Spinal cord (tissue), 10 donors: Measurements from ENCODE around the gene SEMA4F. TPM values are rescaled to one million over a fixed set of nuclear protein-coding genes. Genes with fewer than 3 reads are reported as not detected.
A peak's percentile ranks its signal among the peaks of the same experiment; 100 is the strongest.

Experiments used
- DNase-seq, 6 donors: peaks; one replicate each; pipeline versions ENCODE4 v3.0.0 to v3.0.0-alpha.2; 2013 to 2015; ENCODE audit warnings: low spot score in 6 of 6, low read depth in 4 of 6
- H3K27ac ChIP-seq: one replicate; pipeline ENCODE4 v1.5.1; 2013; ENCODE audit warnings: low read depth, low read length, control low read depth
- H3K27me3 ChIP-seq: one replicate; pipeline ENCODE4 v1.6.1; 2013; ENCODE audit warnings: low read length; ENCODE audit not compliant: control insufficient read depth, insufficient read depth
- H3K36me3 ChIP-seq: one replicate; pipeline ENCODE4 v1.6.1; 2013; ENCODE audit warnings: low read length; ENCODE audit not compliant: control insufficient read depth, insufficient read depth
- H3K4me1 ChIP-seq: one replicate; pipeline ENCODE4 v1.6.1; 2013; ENCODE audit warnings: low read length; ENCODE audit not compliant: control insufficient read depth, insufficient read depth
- H3K4me3 ChIP-seq: one replicate; pipeline ENCODE4 v1.5.1; 2013; ENCODE audit warnings: low read depth, low read length, control low read depth
- H3K9me3 ChIP-seq: one replicate; pipeline ENCODE4 v1.6.1; 2013; ENCODE audit warnings: low read length; ENCODE audit not compliant: control insufficient read depth, insufficient read depth
- WGBS: methylation state at CpG from one replicate; pipeline ENCODE4 v1.1.5; 2013; ENCODE audit warnings: missing lambda C conversion rate; ENCODE audit not compliant: insufficient coverage; 5-methylcytosine and 5-hydroxymethylcytosine counted together
- polyA plus RNA-seq, 2 donors: library from polyadenylated mRNA; unstranded; fragments of 120-200 nt; gene quantifications; one replicate each; pipeline ENCODE4 v1.2.1, GENCODE V29; 2013; ENCODE audit not compliant: insufficient read length in 2 of 2
- total RNA-seq, 2 donors: library from RNA; depleted of rRNA in 1 of 2; stranded (reverse); fragments of 120-200 nt in 1 of 2; fragments of >200 nt in 1 of 2; gene quantifications; one replicate each; pipeline versions ENCODE4 v1.2.3 to v1.2.4, GENCODE V29; 2013 to 2014
- donor health status: healthy.

Gene SEMA4F
- total and polyA plus RNA-seq, 4 donors = 7.3 to 27.6 (median 20.1) TPM

DNA sequence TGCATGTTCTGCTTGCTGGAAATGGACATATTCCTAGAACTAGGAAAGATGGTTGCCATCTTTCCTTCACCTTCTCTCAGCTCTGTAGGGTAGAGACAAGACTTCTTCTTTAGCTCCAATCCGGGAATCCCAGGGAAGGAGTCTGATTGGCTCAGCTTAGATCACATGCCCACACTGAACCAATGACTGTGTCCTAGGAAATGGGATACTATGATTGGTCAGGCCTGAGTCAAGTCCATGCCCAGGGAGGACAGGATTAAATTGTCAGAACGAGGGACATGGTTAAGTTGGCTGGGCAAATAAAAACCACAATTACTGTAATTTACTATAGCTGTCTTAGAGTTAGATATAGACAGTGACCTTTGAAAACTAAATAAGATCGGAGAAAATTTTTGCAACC lies 31.4 kb downstream of the SEMA4F start:
- H3K27ac ChIP-seq = no peak overlapping the region
- no peak overlapping the region for H3K4me3 ChIP-seq
- no peak for DNase-seq
- no peaks in the 10 kb centered on the region for H3K9me3 ChIP-seq
- no peaks in the 10 kb centered on the region for H3K27me3 ChIP-seq
- peaks cover under 1% of the 10 kb centered on the region for H3K36me3 ChIP-seq
- WGBS = no CpG with 5 or more reads among the region's 3 CpGs
- H3K4me1 ChIP-seq = no peaks in the 10 kb centered on the region

DNA sequence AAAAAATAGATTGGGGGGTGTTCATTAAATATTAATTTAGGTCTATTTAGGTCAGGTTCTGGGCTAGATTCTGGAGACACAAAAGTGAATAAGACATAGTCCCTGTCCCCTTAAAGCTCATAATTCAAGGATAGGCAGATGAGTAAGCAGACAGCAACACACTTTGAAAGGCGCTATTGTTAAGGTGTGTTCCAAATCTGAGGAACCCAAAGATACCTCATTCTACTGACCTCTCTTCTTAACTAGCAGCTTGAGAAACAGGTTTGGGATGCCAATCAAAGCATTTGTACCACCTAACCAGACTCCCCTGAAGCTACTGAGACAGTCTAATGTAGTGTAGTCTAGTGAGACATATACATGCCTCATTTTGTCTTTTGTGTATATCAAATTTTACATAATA lies 34.8 kb downstream of the SEMA4F start:
- Histone ChIP-seq H3K36me3 (no peaks in the 10 kb centered on the region), H3K4me3 (no peak overlapping the region), H3K4me1 (no peaks in the 10 kb centered on the region), H3K27ac (no peak overlapping the region), H3K9me3 (no peaks in the 10 kb centered on the region), H3K27me3 (no peaks in the 10 kb centered on the region)
- no CpG with 5 or more reads among the region's 1 CpG for WGBS
- DNase-seq = no peak

DNA sequence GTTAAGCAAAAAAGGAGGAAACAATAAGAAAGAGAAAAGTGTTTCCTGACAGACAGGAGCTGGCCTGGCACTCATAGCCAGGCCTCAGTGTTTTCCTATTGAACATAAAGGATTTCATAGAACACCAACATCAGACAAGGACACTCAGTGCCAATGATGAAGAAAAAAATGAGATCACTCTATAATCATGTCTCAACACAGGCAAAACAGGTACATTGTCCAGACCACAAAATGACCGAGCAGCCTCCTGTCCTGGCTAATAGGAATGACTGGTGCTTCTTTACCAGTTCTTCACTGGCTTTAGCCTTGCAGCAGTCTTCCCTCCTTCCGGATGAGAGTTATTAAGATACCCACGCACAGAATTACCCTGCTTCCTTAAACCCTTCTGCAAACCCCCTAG lies 35.6 kb downstream of the SEMA4F start:
- no peak overlapping the region for H3K4me3 ChIP-seq
- H3K4me1 ChIP-seq = no peaks in the 10 kb centered on the region
- H3K36me3 ChIP-seq = no peaks in the 10 kb centered on the region
- WGBS = 76% methylated on average over 3 of the region's 3 CpGs
- no peaks in the 10 kb centered on the region for H3K27me3 ChIP-seq
- DNase-seq = no peak
- no peak overlapping the region for H3K27ac ChIP-seq
- no peaks in the 10 kb centered on the region for H3K9me3 ChIP-seq

DNA sequence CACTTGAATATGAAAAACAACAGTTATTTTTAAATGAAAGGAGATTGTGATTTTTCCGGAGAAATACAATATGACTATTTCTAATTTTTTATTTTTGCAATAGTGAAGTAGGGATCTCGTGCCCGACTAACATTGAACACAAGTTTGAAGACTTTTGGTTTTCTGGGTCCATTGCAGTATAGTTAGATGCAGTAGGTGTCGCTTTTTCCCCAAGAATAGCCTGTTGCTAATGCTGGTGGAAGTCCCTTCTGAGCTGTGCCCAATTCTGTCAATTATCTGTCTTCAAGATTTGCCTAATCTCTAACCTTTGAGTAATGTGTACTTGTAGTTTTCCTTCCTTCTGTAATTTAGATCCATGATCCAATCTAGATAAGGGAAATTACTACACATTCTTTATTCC lies 36.5 kb downstream of the SEMA4F start:
- Histone ChIP-seq H3K27me3 (no peaks in the 10 kb centered on the region), H3K27ac (no peak overlapping the region), H3K36me3 (no peaks in the 10 kb centered on the region), H3K9me3 (no peaks in the 10 kb centered on the region), H3K4me1 (no peaks in the 10 kb centered on the region), H3K4me3 (no peak overlapping the region)
- 0% methylated on average over 3 of the region's 4 CpGs for WGBS
- DNase-seq = peak; percentile 29 to 92 (median 46)

DNA sequence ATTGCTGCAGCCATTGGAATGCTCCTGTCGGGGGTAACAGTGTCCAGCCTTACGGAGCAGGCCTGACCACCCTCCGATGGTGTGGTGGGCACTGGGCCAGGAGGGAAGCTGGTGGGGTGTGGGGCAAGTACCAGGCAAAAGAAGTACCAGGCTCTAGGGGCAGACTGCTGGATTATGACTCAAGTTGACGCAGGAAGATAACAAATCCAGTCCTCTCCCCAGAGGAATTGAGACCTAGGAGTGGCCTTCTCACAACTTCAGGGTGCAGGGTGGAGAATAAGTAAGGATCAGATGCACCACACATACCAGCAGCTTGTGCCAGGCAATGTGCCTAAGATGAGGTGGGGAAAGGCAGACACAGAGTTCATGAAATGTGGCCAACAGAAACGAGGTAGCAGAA lies 37.9 kb downstream of the SEMA4F start:
- no peak for DNase-seq
- 84% methylated on average over 4 of the region's 5 CpGs for WGBS
- Histone ChIP-seq H3K4me1 (no peaks in the 10 kb centered on the region), H3K4me3 (no peak overlapping the region), H3K9me3 (no peaks in the 10 kb centered on the region), H3K27me3 (no peaks in the 10 kb centered on the region), H3K27ac (no peak overlapping the region), H3K36me3 (no peaks in the 10 kb centered on the region)

DNA sequence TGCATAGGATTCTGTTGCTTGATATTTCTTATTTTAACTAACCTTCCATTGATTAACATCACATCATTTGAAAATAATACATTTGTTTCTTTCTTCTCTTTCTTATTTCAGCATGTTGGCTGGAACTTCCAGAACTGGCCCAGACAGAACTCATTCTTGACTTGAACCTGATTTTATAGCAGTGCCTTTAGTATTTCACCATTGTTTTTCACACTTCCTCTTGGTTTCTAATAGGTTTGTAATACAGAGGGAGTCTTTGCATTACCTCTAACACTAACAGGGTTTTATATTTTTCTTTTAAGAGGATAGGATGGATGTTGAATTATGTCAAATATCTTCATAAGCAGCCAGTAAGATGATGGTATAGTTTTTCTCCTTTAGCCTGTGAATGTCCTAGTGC lies 39.2 kb downstream of the SEMA4F start:
- H3K27me3 ChIP-seq = no peaks in the 10 kb centered on the region
- no peaks in the 10 kb centered on the region for H3K36me3 ChIP-seq
- no peak overlapping the region for H3K27ac ChIP-seq
- no peaks in the 10 kb centered on the region for H3K4me1 ChIP-seq
- DNase-seq = no peak
- H3K4me3 ChIP-seq = no peak overlapping the region
- no peaks in the 10 kb centered on the region for H3K9me3 ChIP-seq

DNA sequence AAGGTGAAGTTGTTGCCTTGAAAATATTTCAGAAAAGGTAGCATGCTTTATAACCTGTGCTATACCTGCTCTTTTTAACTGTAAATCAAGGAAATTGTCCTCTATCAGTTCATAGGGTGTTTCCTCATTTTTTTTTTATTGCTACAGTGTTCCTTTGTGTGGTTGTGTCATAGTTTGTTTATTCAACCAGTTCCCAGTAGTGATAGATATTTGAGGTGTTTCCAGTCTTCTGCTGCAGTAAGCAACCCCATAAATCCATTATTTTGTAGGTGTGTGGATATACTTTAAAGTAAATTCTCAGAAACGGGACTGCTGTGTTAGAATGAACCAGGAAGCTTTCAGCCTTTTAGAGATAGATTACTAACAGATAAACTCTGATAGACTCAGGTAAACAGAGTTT lies 39.6 kb downstream of the SEMA4F start:
- Histone ChIP-seq H3K27me3 (no peaks in the 10 kb centered on the region), H3K36me3 (no peaks in the 10 kb centered on the region), H3K9me3 (no peaks in the 10 kb centered on the region), H3K4me1 (no peaks in the 10 kb centered on the region), H3K27ac (no peak overlapping the region), H3K4me3 (no peak overlapping the region)
- WGBS = no CpG with 5 or more reads among the region's 1 CpG
- no peak for DNase-seq

DNA sequence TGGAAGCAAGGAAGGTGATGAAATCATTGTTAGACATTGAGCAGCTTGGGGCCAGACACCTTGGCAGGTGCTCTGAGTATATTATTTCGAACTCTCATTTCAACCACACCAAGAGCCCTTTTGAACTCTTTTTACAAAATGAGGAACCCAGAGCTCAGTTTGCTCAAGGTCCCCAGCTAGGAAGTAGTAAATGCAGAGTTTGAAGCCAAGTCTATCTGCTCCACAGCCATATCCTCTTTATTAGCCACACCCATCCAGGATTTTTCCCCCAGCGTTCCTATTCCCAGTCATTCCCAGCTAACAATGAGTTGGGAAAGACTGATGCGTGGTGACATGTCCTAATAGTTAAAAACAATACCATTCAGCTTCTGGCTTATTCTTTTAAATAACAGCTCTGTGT lies 40.2 kb downstream of the SEMA4F start:
- Histone ChIP-seq H3K27ac (no peak overlapping the region), H3K4me1 (no peaks in the 10 kb centered on the region), H3K4me3 (no peak overlapping the region), H3K36me3 (no peaks in the 10 kb centered on the region), H3K27me3 (no peaks in the 10 kb centered on the region), H3K9me3 (no peaks in the 10 kb centered on the region)
- no CpG with 5 or more reads among the region's 3 CpGs for WGBS
- no peak for DNase-seq

DNA sequence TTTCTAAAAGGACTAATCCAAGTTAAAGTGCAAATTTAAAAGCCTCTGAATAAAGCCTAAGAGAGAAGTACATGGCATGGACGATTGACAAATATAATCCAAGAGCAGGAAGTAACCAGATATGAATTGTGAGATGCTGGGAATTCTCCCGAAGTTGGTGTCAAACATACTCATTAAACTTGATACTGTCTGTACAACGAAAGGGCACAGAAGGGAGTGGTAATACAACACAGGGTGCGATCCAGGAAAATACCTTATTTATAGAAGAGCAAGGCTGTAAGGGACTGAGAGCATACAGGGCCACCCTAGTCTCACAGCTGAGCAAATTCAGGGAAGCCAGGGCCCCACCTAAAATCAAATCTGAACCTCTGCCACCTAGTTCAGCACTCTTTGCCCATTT lies 41.6 kb downstream of the SEMA4F start:
- no peaks in the 10 kb centered on the region for H3K4me1 ChIP-seq
- WGBS = 73% methylated on average over 2 of the region's 4 CpGs
- H3K27ac ChIP-seq = no peak overlapping the region
- H3K4me3 ChIP-seq = no peak overlapping the region
- no peak for DNase-seq
- no peaks in the 10 kb centered on the region for H3K36me3 ChIP-seq
- H3K27me3 ChIP-seq = no peaks in the 10 kb centered on the region
- no peaks in the 10 kb centered on the region for H3K9me3 ChIP-seq

DNA sequence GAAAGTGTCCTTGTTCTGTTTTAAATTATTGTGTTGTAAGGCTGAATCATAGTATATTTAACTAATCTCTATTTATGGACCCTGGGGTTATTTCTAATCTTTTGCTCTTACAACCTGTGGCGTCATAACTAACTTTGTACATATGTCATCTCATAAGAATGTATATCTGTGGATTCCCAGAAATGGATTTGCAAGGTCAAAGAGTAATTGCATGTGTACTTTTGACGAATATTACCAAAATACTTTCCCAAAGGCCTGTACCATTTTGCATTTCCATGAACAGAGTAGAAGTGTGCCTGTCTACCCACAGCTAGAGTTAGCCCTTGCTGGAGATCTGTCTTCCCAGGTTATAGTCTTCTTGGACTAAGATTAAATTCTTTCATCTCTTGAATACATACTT lies 42.8 kb downstream of the SEMA4F start:
- H3K27me3 ChIP-seq = no peaks in the 10 kb centered on the region
- no peaks in the 10 kb centered on the region for H3K9me3 ChIP-seq
- no peaks in the 10 kb centered on the region for H3K36me3 ChIP-seq
- WGBS = no CpG with 5 or more reads among the region's 2 CpGs
- H3K4me1 ChIP-seq = no peaks in the 10 kb centered on the region
- no peak for DNase-seq
- H3K4me3 ChIP-seq = no peak overlapping the region
- no peak overlapping the region for H3K27ac ChIP-seq
